HG03439 (cell line): ENCODE measurements around the gene ITGB7.
"Not testable (repeated sequence)": the region's sequence is repeated elsewhere in the genome, so short reads cannot be mapped to it uniquely, and the experiment has no call there.

ENCODE experiments used
- ATAC-seq: cut with Tn5 transposase; IDR thresholded peaks from one replicate; pipeline ENCODE4 v1.9.1; 2021; ENCODE audit warnings: mild to moderate bottlenecking, moderate library complexity; ENCODE audit not compliant: unreplicated experiment

ITGB7 gene

GRCh38 chr12:53218551-53219291 is 11.7 kb upstream of the ITGB7 start:
- ATAC-seq, result no peak

DNA sequence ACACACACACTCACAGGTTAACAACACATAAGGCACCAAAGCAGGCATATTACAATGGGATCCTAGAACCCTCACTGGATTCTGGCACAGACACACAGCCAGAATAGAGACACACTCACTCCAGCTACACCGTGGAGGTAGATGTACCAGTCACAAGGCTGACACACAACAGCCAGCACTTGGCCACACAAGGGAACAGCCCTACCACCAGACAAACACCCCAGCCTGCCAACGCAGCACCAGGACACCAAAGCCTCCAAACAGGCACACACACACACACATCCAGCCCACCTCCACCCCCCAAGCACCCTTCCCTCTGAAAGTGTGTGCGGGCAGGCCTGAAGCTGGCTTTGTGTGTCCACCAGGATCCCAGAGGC is 10.9 kb upstream of the ITGB7 start:
- ATAC-seq, result no peak

DNA sequence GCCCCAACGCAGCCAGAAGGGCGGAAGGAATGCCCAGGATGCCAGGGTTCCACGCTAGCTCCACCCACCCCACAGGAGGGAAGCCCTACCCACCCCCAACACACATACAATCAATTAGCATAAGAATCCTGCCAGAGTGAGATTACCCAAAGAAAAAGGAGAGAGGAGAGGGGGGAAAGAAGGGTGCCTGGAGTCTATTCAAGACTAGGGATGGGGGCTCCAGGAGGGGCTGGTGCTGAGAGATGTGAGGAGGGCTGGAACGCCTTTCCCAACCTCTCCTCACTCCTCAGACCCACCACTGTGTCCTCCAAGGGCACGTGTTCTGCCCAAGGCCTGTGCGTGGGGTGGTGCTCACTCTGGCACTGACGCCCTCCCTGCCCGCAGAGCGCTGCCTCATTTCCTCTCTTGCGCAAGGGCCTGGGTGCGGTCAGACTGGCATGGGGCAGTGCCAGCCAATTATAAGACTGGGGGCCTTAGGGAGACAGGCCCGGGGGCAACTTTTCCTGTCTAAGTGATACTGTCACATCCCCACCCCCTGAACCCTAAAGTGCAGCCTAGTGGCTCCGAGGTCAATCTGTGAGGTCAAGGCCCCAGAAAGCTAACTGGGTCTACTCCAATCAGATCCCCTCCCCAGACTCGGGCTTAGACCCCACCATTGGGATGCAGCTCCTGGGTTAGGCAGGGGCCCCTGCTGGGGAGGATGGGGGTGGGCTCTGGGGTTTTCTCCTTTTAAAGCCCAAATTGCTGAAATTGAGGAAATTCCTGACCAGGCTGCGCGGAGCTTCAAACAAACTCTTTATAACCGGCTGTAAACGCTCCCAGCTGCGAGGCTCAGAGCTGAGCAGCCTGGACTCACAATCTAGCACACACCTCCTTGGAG is 10.2 kb upstream of the ITGB7 start:
- no peak for ATAC-seq

- no peak for ATAC-seq
Measured at GRCh38 chr12:53215497-53215896, 8.4 kb upstream of the ITGB7 start.

DNA sequence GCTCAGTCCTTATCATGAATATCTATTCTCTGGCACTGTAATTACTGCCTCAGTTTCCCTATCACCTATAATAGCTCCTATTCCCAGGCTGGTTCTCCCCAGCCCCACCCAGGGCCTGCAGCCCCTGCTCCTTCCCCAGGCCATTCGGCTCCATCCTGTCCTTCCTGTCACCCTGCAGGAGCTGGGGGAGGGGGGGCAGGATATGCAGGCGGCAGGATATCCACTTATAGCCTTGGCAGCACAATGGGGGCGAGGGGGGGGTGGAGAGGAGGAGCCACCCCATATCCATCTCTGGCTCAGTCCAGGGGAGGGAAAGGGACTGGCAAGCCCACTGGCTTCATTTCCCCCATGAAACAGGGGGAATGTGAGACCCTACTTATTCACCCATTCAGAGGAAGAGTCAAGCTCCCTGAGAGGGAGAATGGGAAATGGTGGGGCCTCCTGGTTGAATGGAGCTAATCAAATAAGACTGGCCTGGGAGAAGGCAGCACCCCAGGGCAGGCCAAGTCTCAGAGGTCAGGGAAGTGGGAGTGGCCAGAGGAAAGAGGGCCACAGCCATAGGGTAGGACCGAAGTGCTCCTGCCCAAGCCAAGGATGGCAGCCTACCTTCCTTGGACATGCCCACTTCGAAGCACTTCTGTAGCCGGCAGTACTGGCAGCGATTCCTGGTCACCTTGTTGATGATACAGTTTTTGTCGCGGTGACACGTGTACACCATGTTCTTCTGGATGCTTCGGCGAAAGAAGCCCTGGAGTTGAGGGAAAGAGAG is 7.8 kb upstream of the ITGB7 start:
- ATAC-seq, result no peak

DNA sequence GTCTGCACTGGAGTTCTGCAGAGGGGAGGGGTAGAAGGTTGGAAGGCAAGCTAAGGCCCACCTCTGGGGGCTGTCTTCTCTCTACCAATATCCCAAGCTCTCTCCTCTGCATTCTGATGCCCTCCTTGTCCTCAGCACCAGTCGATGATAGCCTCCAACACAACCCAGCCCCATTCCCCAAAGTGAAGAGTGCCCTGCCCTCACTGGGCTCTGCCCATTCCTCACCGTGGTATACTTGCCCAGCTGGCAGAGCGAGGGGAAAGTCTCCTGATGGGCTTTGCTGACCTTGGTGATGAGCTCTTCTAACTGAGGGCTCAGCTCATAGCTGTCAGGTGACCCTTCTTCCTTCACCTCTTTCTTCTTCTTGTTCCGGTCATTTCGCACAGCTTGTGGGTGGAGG is 7.2 kb upstream of the ITGB7 start:
- ATAC-seq, result no peak

DNA sequence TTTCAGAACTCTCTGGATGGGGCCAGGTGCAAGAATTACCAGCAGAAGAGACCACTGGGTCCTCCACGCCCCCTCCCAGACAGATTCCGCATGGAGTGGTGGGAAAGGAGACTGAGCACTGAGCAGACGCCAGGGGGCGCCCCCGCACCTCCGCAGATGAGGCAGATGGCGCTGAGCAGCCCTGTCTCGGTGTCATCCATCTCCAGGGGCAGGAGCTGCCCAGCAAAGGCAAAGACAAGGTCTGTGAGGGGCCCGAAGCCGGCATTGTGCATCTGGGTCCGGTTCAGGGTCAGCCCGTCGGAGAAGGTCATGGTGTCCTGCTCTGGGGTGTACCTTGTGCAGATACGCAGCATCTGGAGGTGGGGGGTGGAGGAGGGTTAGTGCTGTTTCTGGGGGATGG is 6.3 kb upstream of the ITGB7 start:
- peak; percentile 44 for ATAC-seq

DNA sequence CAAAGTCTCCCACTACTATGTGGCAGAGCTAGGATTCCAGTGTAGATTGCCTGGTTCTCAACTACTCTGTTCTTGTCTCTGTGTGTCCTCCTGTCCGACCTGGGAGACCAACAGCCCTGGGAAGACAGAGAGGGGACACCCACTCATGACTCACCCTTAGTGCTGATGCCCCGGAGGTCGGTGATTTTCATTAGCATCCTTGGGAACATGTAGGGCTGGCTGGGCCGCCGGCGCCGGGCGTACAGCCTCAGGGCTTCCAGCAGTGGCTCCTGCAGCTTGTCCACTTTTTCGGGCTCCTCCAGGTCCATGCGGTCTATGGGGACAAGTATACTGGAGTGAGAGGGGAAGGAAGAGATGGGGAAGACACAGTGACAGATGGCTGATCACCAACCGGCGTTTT is 5.9 kb upstream of the ITGB7 start:
- no peak for ATAC-seq

GRCh38 chr12:53211476-53212381 is 4.7 kb upstream of the ITGB7 start:
- no peak for ATAC-seq

DNA sequence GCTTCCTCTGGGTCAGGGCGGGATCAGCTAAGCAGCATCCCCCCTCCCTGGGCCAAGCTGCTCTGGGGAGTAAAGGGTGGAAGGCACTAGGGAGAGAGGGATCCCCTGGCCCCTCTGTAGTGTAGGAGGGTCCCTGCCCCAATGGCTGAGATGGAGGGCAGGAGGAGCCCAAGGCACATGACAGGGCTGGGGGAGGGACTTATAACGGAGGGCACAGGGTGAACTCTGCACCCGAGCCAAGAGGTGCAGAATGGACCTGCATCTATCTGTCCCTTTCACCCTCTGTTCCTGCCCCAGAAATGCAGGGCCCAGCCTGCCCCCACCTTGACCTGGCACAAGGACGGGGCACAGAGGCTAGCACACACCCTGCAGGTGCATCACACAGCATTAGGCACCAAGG is 3.8 kb upstream of the ITGB7 start:
- no peak for ATAC-seq

- ATAC-seq, result no peak
Measured at GRCh38 chr12:53208877-53209463, 1.9 kb upstream of the ITGB7 start.

DNA sequence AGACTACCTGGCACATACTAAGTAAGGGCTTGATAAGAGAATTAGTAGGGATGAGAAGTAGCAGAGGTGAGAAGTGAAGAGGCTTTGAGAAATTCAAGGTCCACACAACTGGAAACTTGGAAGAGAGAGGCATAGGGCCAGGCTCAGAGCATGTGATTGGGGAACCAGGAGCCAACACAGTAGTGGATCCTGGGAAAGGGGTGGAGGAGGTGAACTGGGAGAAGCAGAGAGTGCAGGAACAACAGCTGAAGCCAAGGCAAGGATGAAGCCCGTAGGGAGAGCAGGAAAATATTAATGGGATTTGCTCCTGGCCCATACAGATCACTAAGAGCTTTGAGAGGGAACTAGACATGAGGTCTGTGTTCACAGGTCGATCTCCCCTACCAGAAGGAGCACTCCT is 1.4 kb upstream of the ITGB7 start:
- ATAC-seq, result no peak

GRCh38 chr12:53205747-53206419 is 1.2 kb downstream of the ITGB7 start:
- ATAC-seq, result peak; percentile 69

- ATAC-seq, result no peak
Measured at GRCh38 chr12:53204351-53204750, 2.7 kb downstream of the ITGB7 start.

DNA sequence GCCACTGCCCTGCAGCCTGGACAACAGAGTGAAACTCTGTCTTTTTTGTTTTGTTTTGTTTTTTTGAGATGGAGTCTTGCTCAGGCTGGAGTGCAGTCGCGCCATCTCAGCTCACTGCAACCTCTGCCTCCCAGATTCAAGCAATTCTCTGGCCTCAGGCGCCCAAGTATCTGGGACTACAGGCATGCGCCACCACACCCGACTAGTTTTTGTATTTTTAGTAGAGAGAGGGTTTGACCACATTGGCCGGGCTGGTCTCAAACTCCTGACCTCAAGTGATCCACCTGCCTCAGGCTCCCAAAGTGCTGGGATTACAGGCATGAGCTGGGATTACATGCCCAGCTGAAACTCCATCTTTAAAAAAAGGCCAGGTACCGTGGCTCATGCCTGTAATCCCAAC is 4.7 kb downstream of the ITGB7 start:
- ATAC-seq, result not testable (repeated sequence)

DNA sequence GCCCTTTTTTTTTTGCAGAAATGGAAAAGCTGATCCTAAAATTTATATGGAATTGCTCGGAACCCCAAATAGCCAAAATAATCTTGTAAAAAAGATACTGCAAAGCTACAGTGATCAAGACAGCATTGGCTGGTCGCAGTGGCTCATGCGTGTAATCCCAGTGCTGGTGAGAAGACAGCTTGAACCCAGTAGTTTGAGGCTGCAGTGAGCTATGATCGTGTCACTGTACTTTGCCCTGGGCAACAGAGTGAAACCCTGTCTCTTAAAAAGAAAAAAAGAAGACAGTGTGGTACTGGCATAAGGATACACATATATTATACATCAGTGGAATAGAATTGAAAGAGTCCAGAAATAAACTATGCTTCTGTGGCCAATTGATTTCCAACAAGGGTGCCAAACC is 5.4 kb downstream of the ITGB7 start:
- ATAC-seq, result no peak

GRCh38 chr12:53201177-53201541 is 5.9 kb downstream of the ITGB7 start:
- ATAC-seq, result no peak

- ATAC-seq, result peak; percentile 41
Measured at GRCh38 chr12:53200458-53201176, 6.4 kb downstream of the ITGB7 start.

- ATAC-seq, result peak; percentile 8
Measured at GRCh38 chr12:53200107-53200457, 7.0 kb downstream of the ITGB7 start.
